H9 (cell line): ENCODE results near the gene STK25. TPM values are rescaled to one million over a fixed set of nuclear protein-coding genes. Genes with fewer than 3 reads are reported as not detected.

Experiments used
- DNase-seq: peaks from one replicate; pipeline ENCODE4 v3.0.0-alpha.2; 2017
- H2AFZ ChIP-seq: one replicate; pipeline ENCODE4 v1.6.1; 2013; ENCODE audit warnings: mild to moderate bottlenecking, low read length, control low read depth, moderate library complexity
- H2AK5ac ChIP-seq: 2 replicates; pipeline ENCODE4 v1.6.1; 2013; ENCODE audit warnings: low read length, control low read depth, mixed read lengths; ENCODE audit not compliant: insufficient read length
- H2BK120ac ChIP-seq: one replicate; pipeline ENCODE4 v1.6.1; 2013; ENCODE audit warnings: low read depth, mild to moderate bottlenecking, low read length, control low read depth, inconsistent platforms; ENCODE audit not compliant: poor library complexity, severe bottlenecking
- H2BK12ac ChIP-seq: 2 replicates; pipeline ENCODE4 v1.6.1; 2013; ENCODE audit warnings: low read length, control low read depth, mixed read lengths, low read depth; ENCODE audit not compliant: insufficient read length
- H2BK15ac ChIP-seq: 2 replicates; pipeline ENCODE4 v1.6.1; 2013; ENCODE audit warnings: low read depth, low read length, control low read depth
- H2BK20ac ChIP-seq: one replicate; pipeline ENCODE4 v1.6.1; 2013; ENCODE audit warnings: low read depth, mild to moderate bottlenecking, low read length, control low read depth, inconsistent platforms; ENCODE audit not compliant: poor library complexity, severe bottlenecking
- H2BK5ac ChIP-seq: 2 replicates; pipeline ENCODE4 v1.6.1; 2013; ENCODE audit warnings: low read length, control low read depth, mixed read lengths; ENCODE audit not compliant: insufficient read length
- H3K14ac ChIP-seq: 2 replicates; pipeline ENCODE4 v1.6.1; 2013; ENCODE audit warnings: low read length, control low read depth; ENCODE audit not compliant: insufficient read depth
- H3K18ac ChIP-seq: 2 replicates; pipeline ENCODE4 v1.6.1; 2013; ENCODE audit warnings: low read depth, mild to moderate bottlenecking, mixed read lengths, low read length, control low read depth; ENCODE audit not compliant: insufficient read length
- H3K23ac ChIP-seq: 2 replicates; pipeline ENCODE4 v1.6.1; 2013; ENCODE audit warnings: low read length, control low read depth, mixed read lengths, low read depth; ENCODE audit not compliant: insufficient read length
- H3K23me2 ChIP-seq: 2 replicates; pipeline ENCODE4 v1.6.1; 2013; ENCODE audit warnings: low read depth, mild to moderate bottlenecking, mixed read lengths, low read length, control low read depth; ENCODE audit not compliant: insufficient read length, poor library complexity, severe bottlenecking
- H3K27ac ChIP-seq: 2 replicates; pipeline ENCODE4 v1.5.1; 2013; ENCODE audit warnings: low read length, control low read depth, mixed read lengths, low read depth; ENCODE audit not compliant: insufficient read length
- H3K27me3 ChIP-seq: 2 replicates; pipeline ENCODE4 v1.6.1; 2013; ENCODE audit warnings: low read length, control low read depth, inconsistent platforms; ENCODE audit not compliant: insufficient read depth
- H3K4ac ChIP-seq: 2 replicates; pipeline ENCODE4 v1.6.1; 2013; ENCODE audit warnings: low read depth, mild to moderate bottlenecking, control low read depth, inconsistent platforms, low read length, moderate library complexity
- H3K4me1 ChIP-seq: 2 replicates; pipeline ENCODE4 v1.6.1; 2013; ENCODE audit warnings: low read length, control low read depth, inconsistent platforms; ENCODE audit not compliant: insufficient read depth
- H3K4me2 ChIP-seq: 2 replicates; pipeline ENCODE4 v1.6.1; 2013; ENCODE audit warnings: low read length, control low read depth, mixed read lengths; ENCODE audit not compliant: insufficient read length, insufficient read depth
- H3K56ac ChIP-seq: 2 replicates; pipeline ENCODE4 v1.6.1; 2013; ENCODE audit warnings: low read depth, mild to moderate bottlenecking, mixed read lengths, low read length, control low read depth; ENCODE audit not compliant: insufficient read length
- H3K79me1 ChIP-seq: 2 replicates; pipeline ENCODE4 v1.6.1; 2013; ENCODE audit warnings: low read depth, mild to moderate bottlenecking, moderate library complexity, low read length, control low read depth, inconsistent platforms; ENCODE audit not compliant: insufficient read depth, poor library complexity, severe bottlenecking
- H3K79me2 ChIP-seq: 2 replicates; pipeline ENCODE4 v1.6.1; 2013; ENCODE audit warnings: low read length, control low read depth, inconsistent platforms; ENCODE audit not compliant: insufficient read depth
- H3K9ac ChIP-seq: 2 replicates; pipeline ENCODE4 v1.6.1; 2013; ENCODE audit warnings: low read length, control low read depth, mixed read lengths; ENCODE audit not compliant: insufficient read length; ENCODE audit errors: extremely low read depth
- H3K9me3 ChIP-seq: one replicate; pipeline ENCODE4 v1.6.1; 2013; ENCODE audit warnings: low read depth, low read length, inconsistent platforms; ENCODE audit not compliant: control insufficient read depth
- H3T11ph ChIP-seq: one replicate; pipeline ENCODE4 v1.6.1; 2013; ENCODE audit warnings: mild to moderate bottlenecking, low read length, control low read depth, inconsistent platforms
- H4K20me1 ChIP-seq: one replicate; pipeline ENCODE4 v1.6.1; 2013; ENCODE audit not compliant: control insufficient read depth, insufficient read length, insufficient read depth
- H4K5ac ChIP-seq: 2 replicates; pipeline ENCODE4 v1.6.1; 2013; ENCODE audit warnings: low read depth, mild to moderate bottlenecking, mixed read lengths, low read length, control low read depth; ENCODE audit not compliant: insufficient read length
- H4K8ac ChIP-seq: replicated peaks from 2 replicates; pipeline ENCODE4 v1.6.1; 2013; ENCODE audit warnings: low read length, control low read depth, mixed read lengths, low read depth; ENCODE audit not compliant: insufficient read length
- H4K91ac ChIP-seq: 2 replicates; pipeline ENCODE4 v1.6.1; 2013; ENCODE audit warnings: low read depth, mild to moderate bottlenecking, moderate library complexity, mixed read lengths, low read length, control low read depth; ENCODE audit not compliant: insufficient read length
- H3K27ac Mint-ChIP-seq, 3 experiments: 2 replicates in 2 of 3; 3 replicates in 1 of 3; pipeline ENCODE4 v1.8.0; 2020 to 2021; ENCODE audit warnings: mixed read lengths in 3 of 3, mild to moderate bottlenecking in 1 of 3, moderate library complexity in 1 of 3
- H3K27me3 Mint-ChIP-seq: 2 replicates; pipeline ENCODE4 v1.8.0; 2021; ENCODE audit warnings: low read depth, mild to moderate bottlenecking, moderate library complexity, mixed read lengths
- H3K36me3 Mint-ChIP-seq, 3 experiments: 2 replicates in 2 of 3; 3 replicates in 1 of 3; pipeline ENCODE4 v1.8.0; 2020 to 2021; ENCODE audit warnings: low read depth in 3 of 3, mixed read lengths in 3 of 3; ENCODE audit not compliant: insufficient read depth in 1 of 3
- H3K4me1 Mint-ChIP-seq, 2 experiments: 2 replicates each; pipeline ENCODE4 v1.8.0; 2020; ENCODE audit warnings: mixed read lengths in 2 of 2
- H3K4me3 Mint-ChIP-seq, 2 experiments: 2 replicates in 1 of 2; 3 replicates in 1 of 2; pipeline ENCODE4 v1.8.0; 2020 to 2021; ENCODE audit warnings: mild to moderate bottlenecking in 2 of 2, mixed read lengths in 2 of 2, moderate library complexity in 1 of 2
- H3K9me3 Mint-ChIP-seq, 2 experiments: 2 replicates in 1 of 2; 3 replicates in 1 of 2; pipeline ENCODE4 v1.8.0; 2020; ENCODE audit warnings: mild to moderate bottlenecking in 2 of 2, mixed read lengths in 2 of 2, moderate library complexity in 1 of 2
- CTCF ChIP-seq: fragments of 200-600 bp; sonication (generic); conservative IDR thresholded peaks from 3 replicates; pipeline ENCODE4 v1.8.0; 2021; ENCODE audit warnings: antibody characterized with exemption, mild to moderate bottlenecking
- WGBS: extraction: QIAGEN DNeasy Blood & Tissue Kit; methylation state at CpG from one replicate; pipeline ENCODE4 v1.1.7; 2013; ENCODE audit warnings: missing lambda C conversion rate, low lambda C conversion rate, mixed read lengths; ENCODE audit not compliant: insufficient read length; ENCODE audit errors: extremely low coverage; 5-methylcytosine and 5-hydroxymethylcytosine counted together
- total RNA-seq: library from RNA; stranded (reverse); gene quantifications from 2 replicates; pipeline ENCODE4 v1.2.1, GENCODE V29; 2021

Gene STK25
- total RNA-seq, 1 experiment from 2014 or later, result 189 TPM

DNA sequence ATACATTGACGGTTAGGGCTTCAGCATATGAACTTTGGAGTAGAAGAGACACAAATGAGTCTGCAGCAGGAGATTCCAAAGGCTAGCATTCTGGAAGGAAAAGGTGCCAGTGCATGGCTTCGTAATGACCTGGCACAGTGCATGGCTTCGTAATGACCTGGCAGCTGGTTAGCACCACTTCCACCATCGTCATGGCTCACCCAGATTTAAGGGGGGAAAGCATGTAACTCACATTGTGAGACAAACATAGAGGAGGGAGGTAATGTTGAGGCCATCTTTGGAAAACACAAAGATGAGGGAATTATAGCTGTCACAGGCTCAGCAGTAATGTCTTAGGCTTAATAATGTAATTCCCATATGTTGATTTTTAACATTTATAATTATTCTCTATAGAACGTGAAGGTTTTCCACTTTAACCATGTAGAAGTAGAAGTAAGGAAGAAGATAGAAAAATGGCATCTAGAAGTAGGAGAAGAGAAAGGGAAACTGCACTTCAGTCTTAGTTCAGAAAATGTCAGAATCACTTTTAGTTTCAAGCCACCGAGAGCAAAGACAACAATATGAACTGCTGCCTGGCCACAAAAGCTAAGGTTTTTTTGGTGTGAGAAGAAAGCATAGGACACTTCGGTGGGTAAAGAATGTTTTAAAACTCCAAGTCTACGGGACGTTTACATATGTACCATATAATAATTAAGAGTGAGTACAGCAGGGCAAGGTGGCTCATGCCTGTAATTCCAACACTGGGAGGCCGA is 6.8 kb upstream of the STK25 start:
- H3K4me3 Mint-ChIP-seq, result no peak overlapping the region
- peaks cover 8 to 11% (median 9%) of the 10 kb centered on the region in 3 experiments; a peak in 5 of 7 replicates for H3K36me3 Mint-ChIP-seq
- Histone ChIP-seq H3K9me3 (no peaks in the 10 kb centered on the region), H3K4me1 (no peaks in the 10 kb centered on the region), H3K9ac (no peak overlapping the region), H4K91ac (no peak overlapping the region), H3K4ac (no peak overlapping the region), H4K5ac (no peak overlapping the region), H2AK5ac (no peak overlapping the region), H4K20me1 (peaks cover 2% of the 10 kb centered on the region), H3K79me1 (no peaks in the 10 kb centered on the region), H2BK20ac (no peak overlapping the region), H2BK15ac (no peak overlapping the region), H3K4me2 (no peak overlapping the region), H3K23ac (no peak overlapping the region), H3K14ac (no peak overlapping the region), H4K8ac (no peak overlapping the region), H2BK5ac (no peak overlapping the region), H3K79me2 (no peaks in the 10 kb centered on the region), H3K18ac (no peak overlapping the region), H2AFZ (no peak overlapping the region), H2BK120ac (no peak overlapping the region), H3K27ac (no peak overlapping the region), H3K23me2 (no peaks in the 10 kb centered on the region), H2BK12ac (no peak overlapping the region), H3T11ph (no peak overlapping the region), H3K56ac (no peak overlapping the region), H3K27me3 (no peaks in the 10 kb centered on the region)
- peaks cover 2% of the 10 kb centered on the region; the same call in 1 of the 2 replicates for H3K27me3 Mint-ChIP-seq
- peaks cover 3 to 4% of the 10 kb centered on the region in 2 experiments; a peak in 3 of 4 replicates for H3K4me1 Mint-ChIP-seq
- H3K9me3 Mint-ChIP-seq, result peaks cover 3 to 4% of the 10 kb centered on the region in 2 experiments; a peak in 3 of 5 replicates
- no peak for TF ChIP-seq CTCF
- no peak for DNase-seq
- H3K27ac Mint-ChIP-seq, result no peak overlapping the region
- no CpG with 5 or more reads among the region's 10 CpGs for WGBS
